ENCODE measurements around the gene ACADS. TPM values are rescaled to one million over a fixed set of nuclear protein-coding genes. Genes with fewer than 3 reads are reported as not detected.

The ACADS gene
- total RNA-seq, 1 donor from 2014 or later: 20.0 TPM

DNA sequence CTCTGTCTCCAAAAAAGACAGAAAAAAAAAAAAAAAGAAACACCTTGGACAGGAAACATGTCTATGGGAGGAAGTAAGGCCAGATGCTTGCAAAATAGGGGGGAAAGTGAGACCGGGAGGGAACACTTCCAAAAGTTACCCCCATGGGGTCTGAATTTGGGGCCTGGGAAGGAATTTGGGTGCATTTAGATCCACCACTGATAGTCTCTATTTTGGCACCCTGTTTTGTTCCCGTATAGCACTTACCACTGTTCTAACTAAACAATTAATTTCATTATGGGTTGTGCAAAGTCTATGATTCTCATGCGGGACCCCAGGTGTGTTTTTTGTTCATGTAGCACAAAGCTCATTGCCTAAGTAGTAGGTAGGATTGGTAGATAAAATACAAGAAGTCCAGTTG lies 40.1 kb upstream of the ACADS start:
- H3K4me3 ChIP-seq (ENCODE audit: low read depth, low read length): no peak overlapping the region
- H3K27me3 ChIP-seq (ENCODE audit: control insufficient read depth, insufficient read depth, low read length): no peaks in the 10 kb centered on the region
- H3K36me3 ChIP-seq (ENCODE audit: control insufficient read depth, insufficient read depth, low read length): no peaks in the 10 kb centered on the region
- DNase-seq (ENCODE audit: low read depth): no peak
- TF ChIP-seq, protein P1, sequence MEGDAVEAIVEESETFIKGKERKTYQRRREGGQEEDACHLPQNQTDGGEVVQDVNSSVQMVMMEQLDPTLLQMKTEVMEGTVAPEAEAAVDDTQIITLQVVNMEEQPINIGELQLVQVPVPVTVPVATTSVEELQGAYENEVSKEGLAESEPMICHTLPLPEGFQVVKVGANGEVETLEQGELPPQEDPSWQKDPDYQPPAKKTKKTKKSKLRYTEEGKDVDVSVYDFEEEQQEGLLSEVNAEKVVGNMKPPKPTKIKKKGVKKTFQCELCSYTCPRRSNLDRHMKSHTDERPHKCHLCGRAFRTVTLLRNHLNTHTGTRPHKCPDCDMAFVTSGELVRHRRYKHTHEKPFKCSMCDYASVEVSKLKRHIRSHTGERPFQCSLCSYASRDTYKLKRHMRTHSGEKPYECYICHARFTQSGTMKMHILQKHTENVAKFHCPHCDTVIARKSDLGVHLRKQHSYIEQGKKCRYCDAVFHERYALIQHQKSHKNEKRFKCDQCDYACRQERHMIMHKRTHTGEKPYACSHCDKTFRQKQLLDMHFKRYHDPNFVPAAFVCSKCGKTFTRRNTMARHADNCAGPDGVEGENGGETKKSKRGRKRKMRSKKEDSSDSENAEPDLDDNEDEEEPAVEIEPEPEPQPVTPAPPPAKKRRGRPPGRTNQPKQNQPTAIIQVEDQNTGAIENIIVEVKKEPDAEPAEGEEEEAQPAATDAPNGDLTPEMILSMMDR (IDR thresholded peaks at IDR 0.05; ENCODE audit: insufficient read depth, low read length, poor library complexity, severe bottlenecking): no peak

- TF ChIP-seq, protein P1 (IDR thresholded peaks at IDR 0.05; ENCODE audit: insufficient read depth, low read length, poor library complexity, severe bottlenecking): no peak
- peak; percentile 91 for DNase-seq (ENCODE audit: low read depth)
- Histone ChIP-seq H3K4me3 (ENCODE audit: low read depth, low read length) (peak overlapping the region; percentile 85), H3K36me3 (ENCODE audit: control insufficient read depth, insufficient read depth, low read length) (no peaks in the 10 kb centered on the region), H3K27me3 (ENCODE audit: control insufficient read depth, insufficient read depth, low read length) (no peaks in the 10 kb centered on the region)
Measured at GRCh38 chr12:120686151-120686689, 39.4 kb upstream of the ACADS start.

- DNase-seq (ENCODE audit: low read depth): peak; percentile 67
- H3K36me3 ChIP-seq (ENCODE audit: control insufficient read depth, insufficient read depth, low read length): no peaks in the 10 kb centered on the region
- TF ChIP-seq, protein P1 (IDR thresholded peaks at IDR 0.05; ENCODE audit: insufficient read depth, low read length, poor library complexity, severe bottlenecking): peak; percentile 28
- H3K4me3 ChIP-seq (ENCODE audit: low read depth, low read length): peak within 1 kb of the TSS; percentile 85
- no peaks in the 10 kb centered on the region for H3K27me3 ChIP-seq (ENCODE audit: control insufficient read depth, insufficient read depth, low read length)
Measured at GRCh38 chr12:120686690-120687577, 38.7 kb upstream of the ACADS start, which contains the start of gene MLEC. TSS of gene MLEC (plus strand) at chr12:120687149. CDS start at chr12:120687297, 148 bp downstream.

- TF ChIP-seq, protein P1 (IDR thresholded peaks at IDR 0.05; ENCODE audit: insufficient read depth, low read length, poor library complexity, severe bottlenecking): no peak
Measured at GRCh38 chr12:120687578-120688289, 37.9 kb upstream of the ACADS start.

DNA sequence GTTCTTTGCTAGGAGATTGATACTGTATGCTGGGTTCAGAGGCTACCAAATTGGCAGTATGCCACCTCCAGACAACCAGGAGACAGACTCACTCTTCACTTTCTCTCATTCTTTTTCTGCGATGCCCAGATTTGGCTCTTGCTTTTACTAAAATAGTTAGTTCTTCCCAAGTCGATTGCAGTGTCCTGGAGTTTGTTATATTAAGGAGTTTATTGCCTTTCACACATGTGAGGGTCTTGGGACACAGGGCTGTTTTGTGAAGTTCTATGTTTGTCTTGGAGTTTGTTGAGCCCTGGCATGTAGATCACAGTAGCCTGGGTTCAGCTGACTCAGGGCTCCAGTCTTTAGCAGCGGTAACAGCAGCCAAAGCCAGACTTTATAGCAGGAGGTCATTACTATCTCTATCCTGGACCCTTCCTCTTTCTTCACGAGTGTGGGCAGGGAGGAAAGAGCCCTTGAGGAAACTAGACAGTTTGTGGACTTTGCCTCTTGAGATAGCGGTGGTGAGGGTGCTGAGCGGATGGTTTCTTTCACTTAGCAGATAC lies 37.0 kb upstream of the ACADS start:
- no peak for DNase-seq (ENCODE audit: low read depth)

More at GRCh38 chr12:120687578-120688289, 37.9 kb upstream of the ACADS start:
- Histone ChIP-seq H3K27me3 (ENCODE audit: control insufficient read depth, insufficient read depth, low read length) (no peaks in the 10 kb centered on the region), H3K4me3 (ENCODE audit: low read depth, low read length) (peak overlapping the region; percentile 85), H3K36me3 (ENCODE audit: control insufficient read depth, insufficient read depth, low read length) (no peaks in the 10 kb centered on the region)
- DNase-seq (ENCODE audit: low read depth): no peak

More for the DNA sequence above, 37.0 kb upstream of the ACADS start:
- TF ChIP-seq, protein P1 (IDR thresholded peaks at IDR 0.05; ENCODE audit: insufficient read depth, low read length, poor library complexity, severe bottlenecking): no peak
- H3K4me3 ChIP-seq (ENCODE audit: low read depth, low read length): peak overlapping the region; percentile 85
- no peaks in the 10 kb centered on the region for H3K36me3 ChIP-seq (ENCODE audit: control insufficient read depth, insufficient read depth, low read length)
- no peaks in the 10 kb centered on the region for H3K27me3 ChIP-seq (ENCODE audit: control insufficient read depth, insufficient read depth, low read length)
